HUDEP-2 (cell line): ENCODE data around the gene CDH13.

Experiments used
- DNase-seq, 76 experiments: peaks; one replicate each; lab custom pipeline; 2025; ENCODE audit not compliant: unreplicated experiment in 76 of 76; lab: John Stamatoyannopoulos, UW

Gene CDH13

GRCh38 chr16:83510906-83511305, 884.1 kb downstream of the CDH13 start:
- DNase-seq: no peak

- DNase-seq: no peak
These were observed 886.4 kb downstream of the CDH13 start for GRCh38 chr16:83513008-83513755.

DNA sequence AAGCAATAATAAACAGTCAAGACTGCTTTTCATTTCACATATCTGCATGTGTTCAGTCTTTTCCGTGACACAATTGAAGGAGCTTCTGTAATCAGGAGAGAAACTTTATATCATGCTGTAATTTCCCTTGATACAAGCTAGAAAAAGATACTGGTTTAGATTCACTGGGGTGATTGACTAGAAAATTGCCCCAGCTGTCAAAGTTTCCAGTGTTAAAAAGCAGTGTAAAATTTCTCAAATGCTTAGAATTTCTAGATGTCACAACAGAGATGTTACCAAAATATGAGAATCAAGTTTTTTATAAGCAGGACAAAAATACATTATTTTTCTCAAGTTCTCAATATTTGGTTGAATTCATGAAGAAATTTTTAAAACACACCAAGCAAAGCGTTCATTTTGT, 888.6 kb downstream of the CDH13 start:
- DNase-seq: no peak

DNA sequence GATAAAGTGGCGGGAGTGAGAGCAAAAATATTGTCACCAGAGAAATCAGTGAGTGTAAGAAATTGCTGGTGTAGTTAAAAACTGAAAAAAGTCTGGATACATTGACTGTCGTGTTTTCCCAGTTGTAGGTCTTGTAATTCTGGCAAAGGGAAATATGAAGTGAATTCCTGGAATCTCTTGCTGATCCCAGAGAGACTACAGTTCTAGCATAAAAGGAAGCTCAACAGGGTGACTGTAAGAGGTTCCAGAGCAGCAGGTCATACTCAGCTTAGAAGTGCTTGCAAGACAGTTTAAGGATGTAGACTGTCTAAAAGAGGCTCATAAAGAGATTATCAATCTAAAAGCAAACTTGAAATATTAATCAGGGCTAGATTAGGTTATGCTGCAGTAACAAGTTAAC, 890.2 kb downstream of the CDH13 start:
- DNase-seq: no peak

GRCh38 chr16:83517398-83517797, 890.6 kb downstream of the CDH13 start:
- no peak for DNase-seq

GRCh38 chr16:83520596-83520995, 893.8 kb downstream of the CDH13 start:
- DNase-seq: no peak

- DNase-seq: no peak
These were observed 903.5 kb downstream of the CDH13 start for GRCh38 chr16:83530293-83530692.

GRCh38 chr16:83532634-83533033, 905.9 kb downstream of the CDH13 start:
- no peak for DNase-seq

- DNase-seq: no peak
These were observed 906.4 kb downstream of the CDH13 start for GRCh38 chr16:83533193-83533592.

DNA sequence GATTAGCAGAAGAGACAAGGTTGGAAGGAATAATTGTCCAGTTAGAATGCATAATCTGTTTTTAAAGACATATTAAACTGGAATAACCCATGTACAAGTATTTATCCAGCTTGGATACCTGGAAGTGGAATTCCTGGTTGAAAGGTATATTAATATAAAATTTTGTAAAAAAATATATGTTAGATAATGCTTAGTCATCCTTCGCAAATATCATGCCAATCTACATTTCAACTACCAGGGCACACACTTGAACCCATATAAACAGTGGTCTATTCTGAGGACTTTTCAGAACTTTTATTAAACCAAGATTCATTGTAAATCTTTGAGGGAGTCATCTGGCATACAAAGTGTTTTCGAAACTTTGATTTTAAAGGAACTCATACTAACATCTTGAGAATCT, 911.9 kb downstream of the CDH13 start:
- DNase-seq: no peak

GRCh38 chr16:83539736-83540490, 913.1 kb downstream of the CDH13 start:
- no peak for DNase-seq

GRCh38 chr16:83541231-83541630, 914.5 kb downstream of the CDH13 start:
- DNase-seq: no peak

GRCh38 chr16:83542491-83542890, 915.7 kb downstream of the CDH13 start:
- DNase-seq: no peak

DNA sequence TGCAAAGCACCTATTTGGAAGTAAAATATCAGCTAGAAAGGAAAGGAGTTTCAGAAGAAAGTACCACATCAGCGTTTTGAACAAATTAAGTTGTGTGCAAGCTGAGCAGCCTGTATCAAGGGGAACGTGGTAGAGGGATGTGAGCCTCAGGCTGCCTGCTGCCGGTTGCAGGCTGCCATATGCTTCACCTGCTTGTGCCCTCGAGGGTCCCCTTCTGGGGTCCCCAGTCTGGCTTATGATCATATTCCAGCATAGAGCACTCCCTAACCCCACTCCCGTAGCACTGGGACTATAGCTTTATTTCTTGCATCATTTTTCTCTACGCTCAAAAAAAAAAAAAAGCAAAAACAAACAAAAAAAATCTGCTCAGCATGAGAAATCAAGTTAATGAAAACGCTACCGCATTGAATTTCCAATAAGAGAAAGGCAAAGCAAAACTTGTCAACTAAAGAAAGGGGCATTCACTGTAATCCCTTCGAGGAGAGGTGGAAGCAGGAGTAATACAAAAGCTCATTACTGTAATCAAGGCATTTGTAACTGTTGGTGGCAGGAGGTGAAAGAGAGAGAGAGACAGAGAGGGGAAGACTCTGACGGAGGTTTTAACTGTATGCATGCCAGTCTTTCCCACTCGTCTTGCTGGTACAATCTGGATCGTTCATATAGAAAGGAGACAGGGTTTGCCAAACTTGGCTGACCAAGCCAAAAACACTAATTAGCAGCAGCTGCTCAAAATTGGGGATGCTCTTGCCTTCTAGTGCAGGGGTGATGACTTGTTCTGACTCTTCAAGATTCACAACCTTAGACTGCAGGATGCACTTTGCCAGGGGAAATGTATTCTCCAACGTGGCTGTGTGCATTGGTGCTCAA, 922.8 kb downstream of the CDH13 start:
- DNase-seq: no peak

- DNase-seq: no peak
These were observed 923.4 kb downstream of the CDH13 start for GRCh38 chr16:83550183-83550569.

DNA sequence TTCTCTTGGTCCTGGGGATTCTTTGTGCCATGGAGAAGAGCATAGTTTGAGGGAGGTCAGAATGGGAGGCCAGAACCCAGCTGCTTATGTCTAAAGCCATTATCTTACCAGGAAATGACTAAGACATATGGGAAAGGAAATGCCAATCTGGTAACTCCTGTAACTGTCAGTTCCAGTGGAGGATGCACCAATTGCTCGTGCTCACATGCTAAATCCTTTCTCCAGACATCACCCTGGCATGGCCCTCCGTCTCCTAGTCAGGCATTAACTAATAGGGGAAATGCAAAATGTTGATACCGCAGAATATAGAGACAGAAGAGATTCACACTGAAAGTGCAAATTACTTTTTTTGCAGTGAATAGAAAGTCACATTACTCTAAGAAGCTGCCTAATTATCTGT, 925.5 kb downstream of the CDH13 start:
- no peak for DNase-seq

DNA sequence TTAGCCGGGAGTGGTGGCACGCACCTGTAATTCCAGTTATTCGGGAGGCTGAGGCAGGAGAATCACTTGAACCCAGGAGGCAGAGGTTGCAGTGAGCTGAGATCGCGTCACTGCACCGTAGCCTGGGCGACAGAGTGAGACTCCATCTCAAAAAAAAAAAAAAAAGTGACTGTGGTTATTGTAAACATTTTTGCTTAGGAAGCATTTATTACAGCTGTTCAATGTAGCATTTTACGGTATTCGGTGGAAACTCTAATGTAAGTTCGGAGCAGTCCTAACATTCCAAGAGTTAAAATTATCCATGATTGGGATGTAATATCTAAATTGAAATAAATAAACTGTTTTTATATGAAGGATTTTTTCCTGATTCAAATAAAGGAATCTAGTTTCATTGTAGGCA, 926.2 kb downstream of the CDH13 start:
- no peak for DNase-seq

DNA sequence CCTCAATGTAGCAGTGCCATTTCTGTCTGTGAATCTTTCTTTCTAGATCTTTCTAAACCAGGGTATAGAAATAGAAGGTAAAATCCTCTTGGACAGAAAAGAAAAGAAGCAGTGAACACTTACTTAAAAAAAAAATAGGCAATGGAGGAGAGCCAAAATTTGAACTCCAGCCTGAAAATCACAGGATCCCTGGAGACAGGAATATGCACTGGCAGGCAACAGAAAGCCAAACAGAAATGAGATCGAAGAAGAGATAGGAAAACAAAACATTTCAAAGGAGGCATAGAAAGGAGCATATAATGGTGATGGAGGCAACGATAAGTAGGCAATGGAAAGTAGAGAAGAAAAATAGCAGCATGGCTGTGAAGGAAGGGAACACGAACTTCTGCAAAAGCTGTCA, 927.3 kb downstream of the CDH13 start:
- no peak for DNase-seq

- no peak for DNase-seq
These were observed 927.8 kb downstream of the CDH13 start for GRCh38 chr16:83554540-83554939.

DNA sequence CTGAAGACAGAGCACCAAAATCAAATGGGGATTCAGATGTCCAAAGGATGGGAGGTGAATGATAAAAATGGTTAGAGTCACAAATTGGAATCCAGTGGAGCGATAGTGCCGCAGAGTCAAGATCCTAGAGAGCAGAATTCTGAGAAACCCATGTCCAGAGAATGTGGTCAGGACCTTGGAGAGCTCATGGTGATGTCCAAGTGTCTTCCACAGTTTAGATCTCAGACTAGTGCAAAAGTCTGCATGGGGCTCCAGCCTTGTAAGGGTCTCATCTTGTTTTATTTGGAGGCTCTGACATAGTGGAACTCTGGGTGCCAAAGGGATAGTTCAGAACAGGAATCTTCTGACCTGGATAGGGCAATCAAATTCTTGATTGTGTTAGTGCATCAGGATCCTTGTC, 935.1 kb downstream of the CDH13 start:
- DNase-seq: peak in 2 of 76 experiments; percentile 4 to 5

DNA sequence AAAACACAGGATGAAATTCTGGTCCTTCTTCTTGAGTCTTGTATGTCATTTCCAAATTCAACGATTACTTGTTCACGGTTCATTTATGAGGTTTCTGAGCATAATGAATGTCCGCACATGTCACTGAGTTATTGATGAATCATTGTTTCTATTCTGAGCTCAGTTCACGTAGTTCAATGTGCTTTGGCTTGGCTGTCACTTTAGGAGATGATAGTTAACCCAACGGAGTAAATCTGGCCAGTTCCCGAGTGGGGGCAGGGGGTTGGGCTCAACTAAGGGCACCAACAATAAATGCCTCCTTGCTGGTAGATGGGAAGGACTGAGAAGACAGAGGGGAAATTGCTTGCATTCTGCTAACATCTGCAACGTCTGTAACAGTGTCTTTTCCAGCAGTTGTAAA, 941.6 kb downstream of the CDH13 start:
- no peak for DNase-seq
